NB4 (cell line): ENCODE data around the gene C2CD2L.

Experiments
- POLR2A ChIP-seq: IDR thresholded peaks from 2 replicates; pipeline ENCODE4 v1.6.1; 2011; ENCODE audit warnings: mild to moderate bottlenecking; ENCODE audit not compliant: insufficient read length; ENCODE audit errors: extremely low read depth
- TF ChIP-seq, protein P1 (sequence below): IDR thresholded peaks from one replicate; pipeline ENCODE4 v1.5.1; 2012; ENCODE audit warnings: low read depth, low read length

DNA sequence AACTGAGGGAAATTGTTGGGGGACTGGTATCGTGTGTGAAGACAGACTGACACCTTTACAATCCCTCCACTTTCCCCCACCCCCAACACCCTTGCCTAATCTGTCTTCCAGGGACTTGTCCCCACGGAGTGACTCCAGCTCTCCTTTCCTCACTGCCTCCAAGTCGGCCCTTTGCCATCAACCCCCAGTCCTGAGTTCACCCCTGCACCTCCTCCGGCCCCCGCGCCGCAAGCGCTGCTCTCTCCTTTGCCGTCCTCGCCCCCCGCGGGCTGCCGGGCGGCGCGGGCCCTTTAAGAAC is 41.5 kb downstream of the C2CD2L start:
- TF ChIP-seq, protein P1, sequence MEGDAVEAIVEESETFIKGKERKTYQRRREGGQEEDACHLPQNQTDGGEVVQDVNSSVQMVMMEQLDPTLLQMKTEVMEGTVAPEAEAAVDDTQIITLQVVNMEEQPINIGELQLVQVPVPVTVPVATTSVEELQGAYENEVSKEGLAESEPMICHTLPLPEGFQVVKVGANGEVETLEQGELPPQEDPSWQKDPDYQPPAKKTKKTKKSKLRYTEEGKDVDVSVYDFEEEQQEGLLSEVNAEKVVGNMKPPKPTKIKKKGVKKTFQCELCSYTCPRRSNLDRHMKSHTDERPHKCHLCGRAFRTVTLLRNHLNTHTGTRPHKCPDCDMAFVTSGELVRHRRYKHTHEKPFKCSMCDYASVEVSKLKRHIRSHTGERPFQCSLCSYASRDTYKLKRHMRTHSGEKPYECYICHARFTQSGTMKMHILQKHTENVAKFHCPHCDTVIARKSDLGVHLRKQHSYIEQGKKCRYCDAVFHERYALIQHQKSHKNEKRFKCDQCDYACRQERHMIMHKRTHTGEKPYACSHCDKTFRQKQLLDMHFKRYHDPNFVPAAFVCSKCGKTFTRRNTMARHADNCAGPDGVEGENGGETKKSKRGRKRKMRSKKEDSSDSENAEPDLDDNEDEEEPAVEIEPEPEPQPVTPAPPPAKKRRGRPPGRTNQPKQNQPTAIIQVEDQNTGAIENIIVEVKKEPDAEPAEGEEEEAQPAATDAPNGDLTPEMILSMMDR, result no peak
- TF ChIP-seq POLR2A, result no peak
